ENCODE data around the gene TRPM3.
A peak's percentile ranks its signal among the peaks of the same experiment; 100 is the strongest.

TRPM3 gene

DNA sequence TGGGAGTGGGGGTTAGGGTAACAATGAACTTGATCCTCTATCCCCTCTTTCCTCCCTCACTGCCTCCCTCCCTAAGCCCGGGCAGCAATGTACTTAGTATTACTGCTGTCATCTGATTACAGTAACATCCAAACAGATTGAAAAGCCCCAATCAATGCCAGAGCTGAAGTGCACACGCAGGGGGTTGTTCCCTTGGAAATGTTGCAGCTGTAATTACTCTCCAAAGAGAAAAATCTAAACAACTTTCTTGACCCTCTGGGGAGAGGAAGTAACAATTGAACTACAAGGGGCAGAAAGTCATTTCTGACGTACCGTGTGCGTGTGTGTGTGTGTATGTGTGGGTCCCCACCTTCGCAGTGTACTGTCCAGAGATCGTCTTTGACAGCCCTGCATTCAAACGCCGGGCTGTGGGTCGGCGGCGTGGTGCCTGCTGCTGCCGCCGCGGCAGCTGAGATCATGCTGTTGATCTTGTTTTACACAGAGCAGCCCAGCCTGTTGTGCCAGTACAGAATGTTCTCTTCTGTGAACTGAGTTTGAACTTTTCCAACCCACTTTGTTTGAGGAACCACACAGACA lies 640.9 kb downstream of the TRPM3 start:
- peak overlapping the region; percentile 44 for H3K27ac ChIP-seq
- DNase-seq (ENCODE audit: low read depth, low spot score), result no peak

- DNase-seq (ENCODE audit: low read depth, low spot score), result no peak
- H3K27ac ChIP-seq, result peak overlapping the region; percentile 44
Observed at GRCh38 chr9:70479880-70480291, 641.5 kb downstream of the TRPM3 start.

All from epithelial cell of prostate (primary cell).